Liver (tissue), 9 donors: ENCODE data around the gene NCSTN. TPM values are rescaled to one million over a fixed set of nuclear protein-coding genes. Genes with fewer than 3 reads are reported as not detected.

Experiments used
- DNase-seq: peaks from one replicate; pipeline ENCODE4 v3.0.0-alpha.2; 2017; ENCODE audit warnings: low spot score
- H3K27ac ChIP-seq, 2 donors: one replicate each; pipeline ENCODE4 v1.7.0; 2013; ENCODE audit warnings: inconsistent platforms in 2 of 2, low read length in 2 of 2, control low read depth in 1 of 2, low read depth in 1 of 2, mild to moderate bottlenecking in 1 of 2
- H3K27me3 ChIP-seq, 4 donors: one replicate each; pipeline versions ENCODE4 v1.6.1 to v1.7.0; 2013; ENCODE audit warnings: low read length in 3 of 4, inconsistent platforms in 1 of 4, mild to moderate bottlenecking in 1 of 4, moderate library complexity in 1 of 4; ENCODE audit not compliant: control insufficient read depth in 4 of 4, insufficient read depth in 4 of 4
- H3K36me3 ChIP-seq, 4 donors: one replicate each; pipeline versions ENCODE4 v1.6.1 to v1.7.0; 2013; ENCODE audit warnings: low read length in 3 of 4, mild to moderate bottlenecking in 3 of 4, low read depth in 1 of 4, moderate library complexity in 1 of 4; ENCODE audit not compliant: control insufficient read depth in 4 of 4, insufficient read depth in 3 of 4
- H3K4me1 ChIP-seq, 4 donors: one replicate each; pipeline versions ENCODE4 v1.6.1 to v1.7.0; 2013; ENCODE audit warnings: low read length in 3 of 4, mild to moderate bottlenecking in 3 of 4, moderate library complexity in 1 of 4; ENCODE audit not compliant: control insufficient read depth in 4 of 4, insufficient read depth in 4 of 4
- H3K4me3 ChIP-seq, 3 donors: one replicate each; pipeline versions ENCODE4 v1.6.1 to v1.7.0; 2013; ENCODE audit warnings: low read length in 3 of 3, control low read depth in 1 of 3, low read depth in 1 of 3, mild to moderate bottlenecking in 1 of 3
- H3K9ac ChIP-seq, 2 donors: one replicate each; pipeline ENCODE4 v1.7.0; 2013; ENCODE audit warnings: low read length in 2 of 2, mild to moderate bottlenecking in 2 of 2, moderate library complexity in 2 of 2, control low read depth in 1 of 2, low read depth in 1 of 2
- H3K9me3 ChIP-seq, 4 donors: one replicate each; pipeline versions ENCODE4 v1.6.1 to v1.7.0; 2013; ENCODE audit warnings: low read length in 3 of 4; ENCODE audit not compliant: control insufficient read depth in 4 of 4
- EGR1 ChIP-seq, 2 donors: IDR thresholded peaks; 2 replicates each; pipeline ENCODE4 v1.6.1; 2016 to 2018; ENCODE audit warnings: antibody characterized with exemption in 2 of 2, low read depth in 2 of 2
- FOXA1 ChIP-seq: IDR thresholded peaks from 2 replicates; pipeline ENCODE4 v1.6.1; 2016; ENCODE audit warnings: antibody characterized with exemption
- FOXA2 ChIP-seq: IDR thresholded peaks from 2 replicates; pipeline ENCODE4 v1.6.1; 2016; ENCODE audit warnings: antibody characterized with exemption
- GABPA ChIP-seq, 2 donors: IDR thresholded peaks in 1 of 2; conservative IDR thresholded peaks in 1 of 2; 2 replicates each; pipeline ENCODE4 v1.6.1; 2016; ENCODE audit warnings: antibody characterized with exemption in 2 of 2, mild to moderate bottlenecking in 1 of 2, moderate library complexity in 1 of 2
- HNF4A ChIP-seq, 2 donors: conservative IDR thresholded peaks; 2 replicates each; pipeline ENCODE4 v1.6.1; 2016; ENCODE audit warnings: antibody characterized with exemption in 2 of 2, mild to moderate bottlenecking in 2 of 2
- HNF4G ChIP-seq: IDR thresholded peaks from 2 replicates; pipeline ENCODE4 v1.6.1; 2016; ENCODE audit warnings: antibody characterized with exemption
- JUND ChIP-seq, 2 donors: IDR thresholded peaks; 2 replicates each; pipeline ENCODE4 v1.6.1; 2016; ENCODE audit warnings: antibody characterized with exemption in 2 of 2
- NR2F2 ChIP-seq: IDR thresholded peaks from 2 replicates; pipeline ENCODE4 v1.6.1; 2016; ENCODE audit warnings: antibody characterized with exemption
- RAD21 ChIP-seq, 2 donors: IDR thresholded peaks; 2 replicates each; pipeline ENCODE4 v1.6.1; 2016; ENCODE audit warnings: antibody characterized with exemption in 2 of 2, mild to moderate bottlenecking in 2 of 2
- RXRA ChIP-seq, 2 donors: IDR thresholded peaks; 2 replicates each; pipeline ENCODE4 v1.6.1; 2017 to 2018; ENCODE audit warnings: antibody characterized with exemption in 2 of 2, mild to moderate bottlenecking in 1 of 2
- SP1 ChIP-seq: IDR thresholded peaks from 2 replicates; pipeline ENCODE4 v1.6.1; 2018; ENCODE audit warnings: antibody characterized with exemption, mild to moderate bottlenecking
- TAF1 ChIP-seq: conservative IDR thresholded peaks from 2 replicates; pipeline ENCODE4 v1.6.1; 2016; ENCODE audit warnings: antibody characterized with exemption, mild to moderate bottlenecking
- YY1 ChIP-seq: IDR thresholded peaks from 2 replicates; pipeline ENCODE4 v1.6.1; 2016; ENCODE audit warnings: antibody characterized with exemption, mild to moderate bottlenecking
- WGBS: extraction: QIAGEN DNeasy Blood & Tissue Kit; methylation state at CpG from one replicate; pipeline ENCODE4 v1.1.7; 2013; 5-methylcytosine and 5-hydroxymethylcytosine counted together
- polyA plus RNA-seq, 2 donors: library from polyadenylated mRNA; stranded (reverse) in 1 of 2; unstranded in 1 of 2; fragments of 200-250 nt in 1 of 2; fragments of >200 nt in 1 of 2; fragmentation: Nextera tagmentation in 1 of 2; extraction: Ambion mirVana in 1 of 2; gene quantifications; one replicate each; pipeline versions ENCODE4 v1.2.1 to v1.2.3, GENCODE V29; 2013 to 2015
- total RNA-seq, 2 donors: library from RNA; depleted of rRNA; stranded (reverse); fragments of >200 nt; gene quantifications; one replicate each; pipeline ENCODE4 v1.2.3, GENCODE V29; 2014
- TF ChIP-seq, protein P1 (sequence below): IDR thresholded peaks from 2 replicates; pipeline ENCODE4 v1.6.1; 2016; ENCODE audit warnings: antibody characterized with exemption, mild to moderate bottlenecking
- TF ChIP-seq, protein P2 (sequence below): IDR thresholded peaks from 2 replicates; pipeline ENCODE4 v1.6.1; 2016; ENCODE audit warnings: antibody characterized with exemption
- TF ChIP-seq, protein P3 (sequence below): IDR thresholded peaks from 2 replicates; pipeline ENCODE4 v1.6.1; 2016; ENCODE audit warnings: antibody characterized with exemption
- TF ChIP-seq, protein P4 (sequence below): fragments of 150-350 bp; IDR thresholded peaks from 2 replicates; pipeline ENCODE4 v1.5.1; 2017; ENCODE audit warnings: improper control_type of control experiment, low read depth, low read length; ENCODE audit not compliant: missing input control
- TF ChIP-seq, protein P5 (sequence below): IDR thresholded peaks from 2 replicates; pipeline ENCODE4 v1.6.1; 2016; ENCODE audit warnings: antibody characterized with exemption
- donor health status: healthy.
- donor health status: healthy.
- donor health status: healthy.
- donor health status: healthy.
- donor health status: healthy.

Gene NCSTN
- total and polyA plus RNA-seq, 4 donors: 32.2 to 44.6 (median 37.5) TPM

DNA sequence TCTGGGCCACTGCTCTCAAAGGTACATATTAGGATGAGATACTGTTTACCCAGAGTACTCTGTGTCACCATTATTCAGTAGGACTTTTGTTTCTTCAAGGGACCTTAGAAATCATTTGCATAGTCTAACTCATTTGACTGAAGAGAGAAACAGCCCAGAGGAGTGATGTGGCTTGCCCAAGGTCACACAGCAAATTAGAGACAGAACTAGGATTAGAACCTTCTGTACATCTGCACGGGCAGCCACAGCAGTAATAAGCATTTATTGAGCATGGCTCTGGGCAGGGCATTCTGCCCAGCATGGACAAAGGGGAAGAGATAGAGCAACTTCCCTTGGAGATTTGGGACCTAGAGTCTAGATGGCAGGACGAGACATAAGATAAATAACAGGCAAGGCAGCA lies 18.0 kb downstream of the NCSTN start:
- Histone ChIP-seq H3K27me3 (no peaks in the 10 kb centered on the region), H3K9me3 (no peaks in the 10 kb centered on the region), H3K36me3 (peaks cover 2 to 35% (median 25%) of the 10 kb centered on the region in 4 donors), H3K4me3 (no peak overlapping the region), H3K27ac (no peak overlapping the region), H3K9ac (no peak overlapping the region), H3K4me1 (no peaks in the 10 kb centered on the region)
- DNase-seq: no peak
- 81% methylated on average over 2 of the region's 2 CpGs for whole genome bisulfite sequencing
- TF ChIP-seq HNF4G: no peak
- TF ChIP-seq FOXA2: no peak
- no peak for TF ChIP-seq RXRA (IDR thresholded peaks at IDR 0.05)
- TF ChIP-seq TAF1: no peak
- no peak for TF ChIP-seq SP1
- no peak for TF ChIP-seq YY1
- TF ChIP-seq JUND (IDR thresholded peaks at IDR 0.05): no peak
- TF ChIP-seq, protein P1, sequence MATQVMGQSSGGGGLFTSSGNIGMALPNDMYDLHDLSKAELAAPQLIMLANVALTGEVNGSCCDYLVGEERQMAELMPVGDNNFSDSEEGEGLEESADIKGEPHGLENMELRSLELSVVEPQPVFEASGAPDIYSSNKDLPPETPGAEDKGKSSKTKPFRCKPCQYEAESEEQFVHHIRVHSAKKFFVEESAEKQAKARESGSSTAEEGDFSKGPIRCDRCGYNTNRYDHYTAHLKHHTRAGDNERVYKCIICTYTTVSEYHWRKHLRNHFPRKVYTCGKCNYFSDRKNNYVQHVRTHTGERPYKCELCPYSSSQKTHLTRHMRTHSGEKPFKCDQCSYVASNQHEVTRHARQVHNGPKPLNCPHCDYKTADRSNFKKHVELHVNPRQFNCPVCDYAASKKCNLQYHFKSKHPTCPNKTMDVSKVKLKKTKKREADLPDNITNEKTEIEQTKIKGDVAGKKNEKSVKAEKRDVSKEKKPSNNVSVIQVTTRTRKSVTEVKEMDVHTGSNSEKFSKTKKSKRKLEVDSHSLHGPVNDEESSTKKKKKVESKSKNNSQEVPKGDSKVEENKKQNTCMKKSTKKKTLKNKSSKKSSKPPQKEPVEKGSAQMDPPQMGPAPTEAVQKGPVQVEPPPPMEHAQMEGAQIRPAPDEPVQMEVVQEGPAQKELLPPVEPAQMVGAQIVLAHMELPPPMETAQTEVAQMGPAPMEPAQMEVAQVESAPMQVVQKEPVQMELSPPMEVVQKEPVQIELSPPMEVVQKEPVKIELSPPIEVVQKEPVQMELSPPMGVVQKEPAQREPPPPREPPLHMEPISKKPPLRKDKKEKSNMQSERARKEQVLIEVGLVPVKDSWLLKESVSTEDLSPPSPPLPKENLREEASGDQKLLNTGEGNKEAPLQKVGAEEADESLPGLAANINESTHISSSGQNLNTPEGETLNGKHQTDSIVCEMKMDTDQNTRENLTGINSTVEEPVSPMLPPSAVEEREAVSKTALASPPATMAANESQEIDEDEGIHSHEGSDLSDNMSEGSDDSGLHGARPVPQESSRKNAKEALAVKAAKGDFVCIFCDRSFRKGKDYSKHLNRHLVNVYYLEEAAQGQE: no peak
- TF ChIP-seq, protein P2, sequence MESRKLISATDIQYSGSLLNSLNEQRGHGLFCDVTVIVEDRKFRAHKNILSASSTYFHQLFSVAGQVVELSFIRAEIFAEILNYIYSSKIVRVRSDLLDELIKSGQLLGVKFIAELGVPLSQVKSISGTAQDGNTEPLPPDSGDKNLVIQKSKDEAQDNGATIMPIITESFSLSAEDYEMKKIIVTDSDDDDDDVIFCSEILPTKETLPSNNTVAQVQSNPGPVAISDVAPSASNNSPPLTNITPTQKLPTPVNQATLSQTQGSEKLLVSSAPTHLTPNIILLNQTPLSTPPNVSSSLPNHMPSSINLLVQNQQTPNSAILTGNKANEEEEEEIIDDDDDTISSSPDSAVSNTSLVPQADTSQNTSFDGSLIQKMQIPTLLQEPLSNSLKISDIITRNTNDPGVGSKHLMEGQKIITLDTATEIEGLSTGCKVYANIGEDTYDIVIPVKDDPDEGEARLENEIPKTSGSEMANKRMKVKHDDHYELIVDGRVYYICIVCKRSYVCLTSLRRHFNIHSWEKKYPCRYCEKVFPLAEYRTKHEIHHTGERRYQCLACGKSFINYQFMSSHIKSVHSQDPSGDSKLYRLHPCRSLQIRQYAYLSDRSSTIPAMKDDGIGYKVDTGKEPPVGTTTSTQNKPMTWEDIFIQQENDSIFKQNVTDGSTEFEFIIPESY: no peak
- TF ChIP-seq, protein P3, sequence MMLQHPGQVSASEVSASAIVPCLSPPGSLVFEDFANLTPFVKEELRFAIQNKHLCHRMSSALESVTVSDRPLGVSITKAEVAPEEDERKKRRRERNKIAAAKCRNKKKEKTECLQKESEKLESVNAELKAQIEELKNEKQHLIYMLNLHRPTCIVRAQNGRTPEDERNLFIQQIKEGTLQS: no peak
- no peak for TF ChIP-seq FOXA1
- no peak for TF ChIP-seq HNF4A (conservative IDR thresholded peaks at IDR 0.05)

DNA sequence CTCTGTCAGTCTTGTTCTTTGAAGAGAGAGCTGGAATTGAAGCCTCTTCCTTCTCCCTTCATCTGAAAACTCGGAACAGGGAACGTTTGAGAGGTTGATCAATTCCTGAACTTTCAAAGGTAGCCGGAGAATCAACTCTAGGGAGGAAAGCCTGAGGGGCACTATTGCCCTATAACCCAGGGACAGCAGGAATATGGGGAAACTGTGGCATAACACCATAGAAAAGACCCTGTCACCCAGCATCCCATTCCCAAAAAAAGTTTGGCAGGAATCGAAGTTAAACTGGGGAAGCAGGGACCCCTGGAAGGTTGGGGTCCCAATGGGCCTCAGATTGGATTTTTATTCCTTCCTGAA lies 18.6 kb downstream of the NCSTN start:
- peaks cover 2 to 29% (median 19%) of the 10 kb centered on the region in 4 donors for H3K36me3 ChIP-seq
- WGBS: 90% methylated on average over 4 of the region's 4 CpGs
- no peak for TF ChIP-seq HNF4G
- TF ChIP-seq FOXA1: no peak
- TF ChIP-seq, protein P2: no peak
- TF ChIP-seq, protein P3: no peak
- TF ChIP-seq JUND (IDR thresholded peaks at IDR 0.05): no peak
- TF ChIP-seq SP1: no peak
- no peak for TF ChIP-seq RXRA (IDR thresholded peaks at IDR 0.05)
- TF ChIP-seq GABPA (IDR thresholded peaks at IDR 0.05 in 1 of 2, conservative IDR thresholded peaks at IDR 0.05 in 1 of 2): no peak
- TF ChIP-seq HNF4A (conservative IDR thresholded peaks at IDR 0.05): no peak
- TF ChIP-seq, protein P1: no peak
- no peak for TF ChIP-seq EGR1 (IDR thresholded peaks at IDR 0.05; ENCODE audit: low read depth in 2 of 2)
- no peak for TF ChIP-seq NR2F2
- no peak for TF ChIP-seq TAF1
- no peak for TF ChIP-seq FOXA2
- TF ChIP-seq, protein P4, sequence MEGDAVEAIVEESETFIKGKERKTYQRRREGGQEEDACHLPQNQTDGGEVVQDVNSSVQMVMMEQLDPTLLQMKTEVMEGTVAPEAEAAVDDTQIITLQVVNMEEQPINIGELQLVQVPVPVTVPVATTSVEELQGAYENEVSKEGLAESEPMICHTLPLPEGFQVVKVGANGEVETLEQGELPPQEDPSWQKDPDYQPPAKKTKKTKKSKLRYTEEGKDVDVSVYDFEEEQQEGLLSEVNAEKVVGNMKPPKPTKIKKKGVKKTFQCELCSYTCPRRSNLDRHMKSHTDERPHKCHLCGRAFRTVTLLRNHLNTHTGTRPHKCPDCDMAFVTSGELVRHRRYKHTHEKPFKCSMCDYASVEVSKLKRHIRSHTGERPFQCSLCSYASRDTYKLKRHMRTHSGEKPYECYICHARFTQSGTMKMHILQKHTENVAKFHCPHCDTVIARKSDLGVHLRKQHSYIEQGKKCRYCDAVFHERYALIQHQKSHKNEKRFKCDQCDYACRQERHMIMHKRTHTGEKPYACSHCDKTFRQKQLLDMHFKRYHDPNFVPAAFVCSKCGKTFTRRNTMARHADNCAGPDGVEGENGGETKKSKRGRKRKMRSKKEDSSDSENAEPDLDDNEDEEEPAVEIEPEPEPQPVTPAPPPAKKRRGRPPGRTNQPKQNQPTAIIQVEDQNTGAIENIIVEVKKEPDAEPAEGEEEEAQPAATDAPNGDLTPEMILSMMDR: no peak
- TF ChIP-seq RAD21 (IDR thresholded peaks at IDR 0.05): no peak
- TF ChIP-seq, protein P5, sequence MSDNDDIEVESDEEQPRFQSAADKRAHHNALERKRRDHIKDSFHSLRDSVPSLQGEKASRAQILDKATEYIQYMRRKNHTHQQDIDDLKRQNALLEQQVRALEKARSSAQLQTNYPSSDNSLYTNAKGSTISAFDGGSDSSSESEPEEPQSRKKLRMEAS: no peak
- no peak for TF ChIP-seq YY1
- DNase-seq: no peak
- no peak overlapping the region for H3K9ac ChIP-seq
- H3K9me3 ChIP-seq: no peaks in the 10 kb centered on the region
- H3K27ac ChIP-seq: no peak overlapping the region
- H3K27me3 ChIP-seq: no peaks in the 10 kb centered on the region
- H3K4me1 ChIP-seq: no peaks in the 10 kb centered on the region
- H3K4me3 ChIP-seq: no peak overlapping the region
